ENCODE results near the gene SLC13A1.
"Not testable (repeated sequence)": the region's sequence is repeated elsewhere in the genome, so short reads cannot be mapped to it uniquely, and the experiment has no call there.

SLC13A1 gene

DNA sequence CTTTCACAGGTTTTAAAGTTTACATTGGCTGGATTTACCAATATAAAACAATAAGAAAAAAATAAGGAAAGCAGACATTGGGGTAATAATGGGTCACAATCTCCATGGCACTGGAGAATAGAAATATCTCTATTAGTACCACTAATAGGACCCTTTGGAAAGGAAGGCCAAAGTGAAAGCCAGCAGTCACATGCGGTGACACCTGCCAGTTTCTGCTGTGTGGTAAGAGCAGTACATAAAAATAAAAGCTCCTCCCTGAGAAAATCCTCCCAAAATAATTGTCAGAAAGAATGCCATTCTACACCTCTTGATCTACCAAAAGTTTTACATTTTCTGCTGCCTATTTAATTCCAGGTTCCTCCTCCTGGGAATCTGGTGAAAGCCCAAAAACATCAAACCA is 30.4 kb upstream of the SLC13A1 start:
- H3K4me3 ChIP-seq (ENCODE audit: low read depth, low read length) = no peak overlapping the region
- no peak for TF ChIP-seq CTCF (IDR thresholded peaks at IDR 0.05; ENCODE audit: low read depth, low read length)

- no peak for TF ChIP-seq CTCF (IDR thresholded peaks at IDR 0.05; ENCODE audit: low read depth, low read length)
- no peak overlapping the region for H3K4me3 ChIP-seq (ENCODE audit: low read depth, low read length)
Observed at GRCh38 chr7:123229426-123229825, 29.7 kb upstream of the SLC13A1 start.

DNA sequence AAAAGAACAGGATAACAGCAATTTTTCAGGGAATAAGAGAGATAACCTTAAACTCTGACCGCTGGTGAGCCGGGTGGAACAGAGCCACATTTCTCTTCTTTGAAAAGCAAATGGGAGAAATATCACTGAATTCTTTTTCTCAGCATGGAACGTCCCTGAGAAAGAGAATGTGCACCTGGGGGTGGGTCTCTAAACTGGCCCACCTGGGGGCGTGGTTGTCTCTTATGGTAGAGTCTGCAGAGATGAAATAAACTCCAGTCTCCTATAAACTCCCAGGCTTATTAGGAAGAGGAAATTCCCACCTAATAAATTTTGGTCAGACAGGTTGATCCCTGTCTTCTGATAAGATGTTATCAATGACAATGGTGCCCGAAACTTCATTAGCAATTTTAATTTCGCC is 27.9 kb upstream of the SLC13A1 start:
- not testable (repeated sequence) for H3K4me3 ChIP-seq (ENCODE audit: low read depth, low read length)

- TF ChIP-seq CTCF (IDR thresholded peaks at IDR 0.05; ENCODE audit: low read depth, low read length) = no peak
- no peak overlapping the region for H3K4me3 ChIP-seq (ENCODE audit: low read depth, low read length)
Observed at GRCh38 chr7:123220396-123220795, 20.6 kb upstream of the SLC13A1 start.

- TF ChIP-seq CTCF (IDR thresholded peaks at IDR 0.05; ENCODE audit: low read depth, low read length) = no peak
Observed at GRCh38 chr7:123218866-123219265, 19.1 kb upstream of the SLC13A1 start.

DNA sequence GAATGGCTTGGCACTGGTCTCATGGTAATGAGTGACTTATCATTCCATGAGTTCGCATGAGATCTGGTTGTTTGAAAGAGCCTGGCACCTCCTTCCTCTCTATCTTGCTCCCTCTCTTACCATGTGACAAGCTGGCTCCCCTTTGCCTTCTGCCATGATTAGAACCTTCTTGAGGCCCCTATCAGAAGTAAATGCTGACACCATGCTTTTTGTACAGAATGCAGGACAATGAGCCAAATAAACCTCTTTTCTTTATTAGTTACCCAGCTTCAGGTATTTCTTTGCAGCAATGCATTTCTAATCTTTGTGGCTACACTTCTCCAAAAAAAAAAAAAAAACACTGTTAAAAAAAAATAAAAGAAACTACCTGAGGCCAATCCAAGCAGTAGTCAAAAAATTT is 17.1 kb upstream of the SLC13A1 start:
- TF ChIP-seq CTCF (IDR thresholded peaks at IDR 0.05; ENCODE audit: low read depth, low read length) = no peak
- no peak overlapping the region for H3K4me3 ChIP-seq (ENCODE audit: low read depth, low read length)

More at GRCh38 chr7:123218866-123219265, 19.1 kb upstream of the SLC13A1 start:
- no peak overlapping the region for H3K4me3 ChIP-seq (ENCODE audit: low read depth, low read length)

- H3K4me3 ChIP-seq (ENCODE audit: low read depth, low read length) = no peak overlapping the region
- no peak for TF ChIP-seq CTCF (IDR thresholded peaks at IDR 0.05; ENCODE audit: low read depth, low read length)
Observed at GRCh38 chr7:123215350-123215749, 15.6 kb upstream of the SLC13A1 start.

- no peak for TF ChIP-seq CTCF (IDR thresholded peaks at IDR 0.05; ENCODE audit: low read depth, low read length)
- H3K4me3 ChIP-seq (ENCODE audit: low read depth, low read length) = no peak overlapping the region
Observed at GRCh38 chr7:123211545-123211944, 11.8 kb upstream of the SLC13A1 start.
